HepG2 (cell line): ENCODE results near the gene BRI3BP.

ENCODE experiments used
- ARNTL ChIP-seq: sonication (generic); formaldehyde crosslinking; IDR thresholded peaks from 2 replicates; pipeline ENCODE4 v1.4.0; 2020; ENCODE audit warnings: mild to moderate bottlenecking, missing genetic modification reagents
- ZFX ChIP-seq: sonication (generic); formaldehyde crosslinking; IDR thresholded peaks from 2 replicates; pipeline ENCODE4 v1.4.0; 2020; ENCODE audit warnings: mild to moderate bottlenecking, low read depth, missing genetic modification reagents, moderate library complexity
- ZNF296 ChIP-seq: sonication (generic); formaldehyde crosslinking; conservative IDR thresholded peaks from 2 replicates; pipeline ENCODE4 v1.5.0; 2020; ENCODE audit warnings: mild to moderate bottlenecking, missing genetic modification reagents
- TF ChIP-seq, protein P1 (sequence below): sonication (generic); formaldehyde crosslinking; IDR thresholded peaks from 2 replicates; pipeline ENCODE4 v1.5.0; 2020; ENCODE audit warnings: mild to moderate bottlenecking, missing genetic modification reagents, moderate library complexity

GRCh38 chr12:125050868-125051267 lies 57.4 kb downstream of the BRI3BP start:
- TF ChIP-seq ARNTL (CRISPR knock-in tag) (no peak), ZFX (CRISPR knock-in tag) (no peak), ZNF296 (CRISPR knock-in tag) (no peak)
- TF ChIP-seq, protein P1, sequence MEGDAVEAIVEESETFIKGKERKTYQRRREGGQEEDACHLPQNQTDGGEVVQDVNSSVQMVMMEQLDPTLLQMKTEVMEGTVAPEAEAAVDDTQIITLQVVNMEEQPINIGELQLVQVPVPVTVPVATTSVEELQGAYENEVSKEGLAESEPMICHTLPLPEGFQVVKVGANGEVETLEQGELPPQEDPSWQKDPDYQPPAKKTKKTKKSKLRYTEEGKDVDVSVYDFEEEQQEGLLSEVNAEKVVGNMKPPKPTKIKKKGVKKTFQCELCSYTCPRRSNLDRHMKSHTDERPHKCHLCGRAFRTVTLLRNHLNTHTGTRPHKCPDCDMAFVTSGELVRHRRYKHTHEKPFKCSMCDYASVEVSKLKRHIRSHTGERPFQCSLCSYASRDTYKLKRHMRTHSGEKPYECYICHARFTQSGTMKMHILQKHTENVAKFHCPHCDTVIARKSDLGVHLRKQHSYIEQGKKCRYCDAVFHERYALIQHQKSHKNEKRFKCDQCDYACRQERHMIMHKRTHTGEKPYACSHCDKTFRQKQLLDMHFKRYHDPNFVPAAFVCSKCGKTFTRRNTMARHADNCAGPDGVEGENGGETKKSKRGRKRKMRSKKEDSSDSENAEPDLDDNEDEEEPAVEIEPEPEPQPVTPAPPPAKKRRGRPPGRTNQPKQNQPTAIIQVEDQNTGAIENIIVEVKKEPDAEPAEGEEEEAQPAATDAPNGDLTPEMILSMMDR (CRISPR knock-in tag), result no peak
